Fibroblast of gingiva (primary cell): Measurements from ENCODE around the gene EXOC2.
"Not testable (repeated sequence)": the region's sequence is repeated elsewhere in the genome, so short reads cannot be mapped to it uniquely, and the experiment has no call there.

ENCODE experiments used
- DNase-seq: peaks from one replicate; pipeline ENCODE4 v3.0.0-alpha.2; 2011; ENCODE audit warnings: low read depth

The EXOC2 gene

DNA sequence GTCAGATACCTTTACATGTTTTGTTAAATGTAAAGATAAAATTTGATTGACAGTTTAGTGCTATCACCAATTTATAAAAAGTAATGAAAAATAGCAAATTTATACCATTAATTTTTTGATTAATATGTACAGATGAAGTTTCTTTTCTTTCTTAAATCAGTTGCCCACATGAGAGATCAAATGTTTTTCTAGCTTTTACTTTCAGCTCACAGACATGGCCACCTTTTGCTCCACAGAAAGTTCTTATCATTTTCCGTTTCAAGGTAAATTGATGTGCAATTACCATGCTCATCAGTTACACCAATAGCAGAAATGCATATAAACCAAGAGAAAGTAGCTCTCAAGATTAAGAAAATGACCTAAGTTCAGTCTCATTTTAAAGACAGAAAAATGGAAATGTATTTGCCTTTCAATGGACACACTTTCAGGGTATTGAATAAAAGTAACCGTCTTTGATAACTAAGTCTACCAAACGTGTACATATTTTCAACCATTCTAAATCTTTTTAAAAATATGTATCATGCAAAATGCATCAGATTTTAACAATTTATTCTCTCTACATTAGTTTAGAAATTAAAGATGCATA is 16.6 kb upstream of the EXOC2 start:
- no peak for DNase-seq

DNA sequence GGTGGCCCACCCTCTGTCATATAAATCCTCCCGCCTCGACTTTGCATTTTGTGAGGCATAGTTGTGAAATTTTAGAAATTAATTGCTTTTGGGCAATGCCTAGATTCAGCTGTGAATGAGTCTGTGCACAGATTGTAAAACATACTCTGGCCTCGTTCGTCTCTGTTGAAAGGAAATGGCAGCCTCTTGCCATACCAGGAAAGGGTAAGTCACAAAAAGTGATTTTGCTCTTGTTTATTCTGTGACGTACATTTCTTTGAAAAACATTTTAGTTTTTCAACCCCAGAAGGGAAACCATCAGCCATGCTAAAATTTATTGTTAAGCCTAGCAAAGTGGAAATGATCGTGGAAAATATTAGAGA is 15.3 kb upstream of the EXOC2 start:
- peak; percentile 52 for DNase-seq

DNA sequence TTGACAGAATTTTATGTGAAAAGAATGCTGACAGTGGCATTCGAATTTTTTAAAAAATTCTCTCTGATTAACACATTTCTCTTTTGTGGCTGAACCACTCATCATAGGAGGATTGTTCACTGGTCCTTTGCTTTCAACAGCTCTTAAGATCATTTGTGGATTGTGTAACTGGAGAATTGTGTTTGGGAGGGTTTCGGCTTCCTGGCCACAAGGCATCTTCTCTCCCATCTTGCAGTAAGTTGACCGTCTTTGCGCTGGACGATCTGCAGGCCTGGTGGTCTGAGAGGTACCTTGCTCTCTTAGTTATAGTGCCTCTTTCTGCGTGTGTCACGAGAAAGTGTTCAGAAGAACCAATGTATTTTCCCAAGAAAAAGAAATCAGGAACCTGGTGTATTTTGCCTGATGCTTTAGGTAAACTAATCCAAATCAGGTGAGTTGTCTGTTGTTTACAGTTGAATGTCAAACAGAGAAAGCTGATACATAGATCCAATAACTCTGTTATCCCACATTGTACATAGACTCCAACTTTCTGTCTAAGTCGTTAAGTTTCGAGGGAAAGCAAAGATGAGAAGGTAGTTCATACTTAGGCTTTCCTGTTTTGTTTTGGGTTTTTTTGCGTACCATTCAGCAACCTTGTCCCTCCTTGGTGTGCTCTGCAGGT is 14.8 kb upstream of the EXOC2 start:
- peak; percentile 84 for DNase-seq

DNA sequence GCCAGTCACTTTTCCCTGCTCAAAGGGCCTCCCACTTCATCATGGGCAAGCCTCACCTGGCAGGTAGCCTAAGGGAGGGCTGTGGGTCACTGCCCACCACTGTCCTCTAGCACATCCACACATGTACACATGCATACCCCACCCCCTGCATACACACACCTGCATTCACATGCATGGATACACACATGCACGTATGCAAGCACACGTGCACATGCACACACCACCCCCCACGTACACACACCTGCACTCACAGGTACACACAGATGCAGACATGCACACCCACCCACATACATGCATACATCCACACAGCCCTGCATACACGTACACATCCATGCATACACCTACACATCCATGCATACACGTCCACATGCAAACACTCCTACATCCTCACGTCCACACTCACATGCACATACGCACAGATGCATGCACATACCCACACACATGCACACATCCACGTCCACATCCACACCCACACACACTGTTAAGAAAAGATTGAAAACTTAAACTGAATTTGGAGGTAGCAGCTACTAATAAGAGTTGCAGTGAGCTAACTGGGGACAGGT is 14.0 kb upstream of the EXOC2 start:
- no peak for DNase-seq

DNA sequence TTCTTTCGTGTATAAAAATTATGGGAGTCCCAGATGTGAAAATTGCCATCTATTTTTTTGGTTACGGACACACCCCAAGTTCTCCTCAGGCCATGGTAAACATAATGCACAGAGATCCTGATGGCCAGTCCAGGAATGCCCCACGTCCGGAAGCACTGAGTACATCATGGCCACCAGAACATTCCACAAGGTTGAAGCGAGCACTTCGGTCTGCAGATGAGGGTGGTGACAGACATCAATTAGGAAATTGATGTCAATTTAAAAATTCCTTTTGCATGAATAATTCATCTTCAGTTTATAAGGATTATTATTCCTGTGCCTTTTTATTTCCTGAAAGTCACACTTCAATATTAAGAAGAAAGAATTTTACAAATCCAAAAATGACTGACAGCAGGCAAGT is 13.2 kb upstream of the EXOC2 start:
- peak; percentile 44 for DNase-seq

DNA sequence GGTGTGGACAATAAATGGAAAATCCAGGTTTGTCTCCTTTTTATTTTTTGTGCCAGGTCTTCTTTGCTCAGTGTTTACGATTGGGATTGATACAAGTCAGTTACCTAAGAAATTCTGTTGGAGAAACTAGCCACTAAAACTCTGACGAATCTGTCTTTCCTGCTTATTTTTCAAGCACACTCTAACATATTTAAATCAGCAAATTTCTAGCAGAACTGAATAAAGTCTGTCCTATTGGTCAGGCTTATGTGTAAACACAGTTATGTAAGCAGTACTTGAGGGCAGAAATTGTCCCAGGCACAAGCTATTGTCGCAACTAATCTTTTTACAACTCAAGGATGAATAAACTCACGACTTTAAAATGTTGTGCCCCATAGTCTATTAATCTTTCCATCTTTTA is 12.1 kb upstream of the EXOC2 start:
- DNase-seq = no peak

DNA sequence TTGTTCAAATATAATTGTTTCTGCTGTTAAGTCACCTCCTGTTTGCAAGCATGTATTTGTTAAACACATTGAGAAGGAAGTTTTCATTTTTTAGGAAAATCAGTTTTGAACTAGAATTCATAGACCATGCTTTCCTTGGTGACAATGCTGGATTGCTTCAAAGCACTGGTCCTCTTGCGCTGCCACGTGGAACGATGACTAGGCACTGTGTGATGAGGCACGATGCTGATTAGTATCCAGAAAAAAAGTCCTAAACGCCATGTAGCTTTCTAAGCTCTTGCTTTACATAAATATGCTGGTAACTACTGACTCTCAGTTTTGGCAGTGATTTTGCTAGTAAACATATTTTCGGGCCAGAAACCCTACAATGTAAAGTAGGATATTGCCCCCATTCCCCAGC is 11.1 kb upstream of the EXOC2 start:
- DNase-seq = peak; percentile 83

DNA sequence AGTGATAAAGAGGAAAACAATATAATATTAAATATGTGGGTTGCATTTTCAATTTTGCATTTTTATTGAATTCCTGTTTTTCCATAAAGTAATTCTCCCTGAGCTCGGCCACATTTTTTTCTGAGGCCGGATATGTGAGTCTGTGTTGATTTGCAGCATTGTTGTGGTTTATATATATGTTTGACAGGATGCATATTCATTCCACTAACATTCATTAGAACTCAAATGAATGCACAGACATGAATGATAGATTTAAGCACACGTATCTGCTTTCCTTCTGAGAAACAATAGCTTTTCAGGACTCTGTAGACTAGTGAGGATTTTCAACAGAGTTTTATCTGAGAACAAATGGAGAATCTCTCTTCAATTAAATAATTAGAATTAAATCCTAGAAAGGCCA is 10.6 kb upstream of the EXOC2 start:
- DNase-seq = no peak

DNA sequence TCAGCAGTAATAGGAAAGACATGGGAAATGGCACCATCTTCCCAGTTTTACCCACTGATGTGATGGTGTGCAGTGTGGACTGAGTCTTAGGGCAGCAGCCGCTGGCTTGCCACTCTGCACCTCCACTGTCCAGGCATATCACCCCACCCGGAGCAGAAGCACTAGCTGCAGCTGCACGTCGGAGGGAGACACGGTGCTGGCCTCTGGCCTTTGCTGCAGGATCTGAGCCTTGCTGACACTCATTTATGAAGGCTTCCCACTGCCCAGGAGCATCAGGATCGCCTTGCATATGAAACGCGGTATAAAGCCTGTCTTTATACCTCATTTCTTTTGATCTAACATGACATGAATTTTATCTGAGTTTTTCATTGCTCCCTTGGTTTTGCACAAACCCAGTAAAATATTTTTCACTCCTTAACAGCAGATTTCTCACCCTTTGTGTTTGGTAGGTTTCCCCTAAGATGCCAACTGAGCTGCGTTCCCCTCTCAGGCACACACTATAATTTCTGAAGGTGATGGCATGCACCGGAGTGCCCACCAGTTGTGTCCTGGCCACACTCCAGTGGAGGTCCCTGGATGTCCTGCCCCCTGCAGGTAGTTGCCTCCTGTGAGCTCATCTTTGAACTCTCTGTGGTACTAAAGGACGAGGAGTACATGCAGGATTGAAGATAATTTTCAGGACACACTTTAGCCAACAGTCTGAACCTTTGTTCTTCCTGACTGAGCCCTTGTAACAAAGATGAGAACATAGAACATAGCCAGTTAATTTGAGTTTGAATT is 9.0 kb upstream of the EXOC2 start:
- no peak for DNase-seq

DNA sequence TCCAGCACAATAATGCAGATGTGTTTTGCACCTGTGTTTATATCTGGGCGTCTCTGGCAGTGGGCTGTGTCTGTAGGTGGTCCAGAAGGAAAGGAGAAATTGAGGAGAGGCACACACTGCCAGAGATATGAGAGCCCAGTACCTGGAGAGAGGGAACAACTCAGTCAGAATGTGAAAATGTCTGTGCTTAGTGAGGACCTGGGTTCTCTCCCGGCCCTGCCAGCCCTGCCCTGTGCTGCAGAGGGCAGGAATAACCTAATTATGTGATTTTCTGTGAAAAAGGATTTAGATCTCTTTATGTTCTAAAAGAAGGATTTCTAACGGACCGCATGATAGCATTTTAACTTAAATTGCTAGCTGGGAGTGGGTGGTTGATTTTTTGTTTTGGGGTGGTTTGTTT is 8.3 kb upstream of the EXOC2 start:
- DNase-seq = no peak

DNA sequence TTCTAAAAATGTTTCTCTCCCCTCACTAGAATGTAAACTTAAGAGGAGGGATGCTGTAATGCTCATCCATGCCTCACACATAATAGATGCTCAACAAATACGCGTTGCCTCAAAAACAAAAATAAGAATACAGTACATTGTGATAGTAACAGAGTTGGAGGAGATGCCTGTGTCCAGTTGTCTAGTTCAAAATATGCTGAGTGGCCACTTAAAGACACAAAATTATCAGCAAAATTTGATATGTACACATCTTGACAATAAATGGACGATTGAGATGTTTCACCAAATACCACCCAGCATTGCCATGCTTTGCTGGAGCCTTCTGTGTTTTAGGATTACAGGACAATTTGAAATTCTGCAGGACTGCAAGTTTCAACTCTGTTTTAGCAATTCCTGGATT is 7.6 kb upstream of the EXOC2 start:
- DNase-seq = no peak

DNA sequence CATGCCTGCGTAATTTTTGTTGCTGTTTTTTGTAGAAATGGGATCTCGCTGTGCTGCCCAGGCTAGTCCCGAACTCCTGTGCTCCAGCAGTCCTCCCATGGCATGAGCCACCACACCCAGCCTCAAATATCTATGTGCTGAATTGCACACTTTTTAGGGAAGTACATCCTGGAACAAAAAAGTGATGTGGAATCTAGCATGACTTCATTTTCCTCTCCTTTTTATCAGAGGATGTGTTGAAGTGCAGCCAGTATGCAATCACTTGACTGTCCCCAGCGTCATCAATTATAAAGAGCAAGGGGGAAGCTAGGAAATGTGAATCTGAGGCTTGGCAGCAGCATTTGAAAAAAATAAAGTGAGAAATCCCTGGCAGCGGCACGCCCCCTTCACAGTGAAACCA is 6.4 kb upstream of the EXOC2 start:
- DNase-seq = no peak

DNA sequence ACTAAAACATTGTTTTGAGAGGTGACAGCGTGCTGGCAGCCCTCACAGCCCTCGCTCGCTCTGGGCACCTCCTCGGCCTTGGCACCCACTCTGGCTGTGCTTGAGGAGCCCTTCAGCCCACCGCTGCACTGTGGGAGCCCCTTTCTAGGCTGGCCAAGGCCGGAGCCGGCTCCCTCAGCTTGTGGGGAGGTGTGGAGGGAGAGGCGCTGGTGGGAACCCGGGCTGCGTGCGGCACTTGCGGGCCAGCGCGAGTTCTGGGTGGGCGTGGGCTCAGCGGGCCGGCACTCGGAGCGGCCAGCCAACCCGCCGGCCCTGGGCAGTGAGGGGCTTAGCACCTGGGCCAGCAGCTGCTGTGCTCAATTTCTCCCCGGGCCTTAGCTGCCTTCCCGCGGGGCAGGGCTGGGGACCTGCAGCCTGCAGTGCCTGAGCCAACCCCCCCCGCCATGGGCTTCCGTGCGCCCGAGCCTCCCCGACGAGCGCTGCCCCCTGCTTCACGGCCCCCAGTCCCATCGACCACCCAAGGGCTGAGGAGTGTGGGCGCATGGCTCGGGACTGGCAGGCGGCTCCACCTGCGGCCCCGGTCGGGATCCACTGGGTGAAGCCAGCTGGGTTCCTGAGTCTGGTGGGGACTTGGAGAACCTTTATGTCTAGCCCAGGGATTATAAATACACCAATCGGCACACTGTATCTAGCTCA is 1.6 kb upstream of the EXOC2 start:
- DNase-seq = not testable (repeated sequence)

DNA sequence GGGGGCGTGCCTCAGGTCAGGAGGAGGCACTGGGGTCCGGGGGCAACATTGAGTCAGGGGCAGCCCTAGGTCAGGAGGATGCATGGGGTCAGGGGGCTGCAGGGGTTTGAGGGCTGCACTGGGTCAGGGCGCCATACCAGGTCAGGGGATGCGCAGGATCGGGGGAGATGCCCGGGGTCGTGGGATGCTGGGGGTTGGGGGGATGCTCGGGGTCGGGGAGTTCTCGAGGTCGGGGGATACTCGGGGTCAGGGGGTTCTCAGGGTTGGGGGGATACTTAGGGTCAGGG is 727 bp upstream of the EXOC2 start:
- DNase-seq = no peak

DNA sequence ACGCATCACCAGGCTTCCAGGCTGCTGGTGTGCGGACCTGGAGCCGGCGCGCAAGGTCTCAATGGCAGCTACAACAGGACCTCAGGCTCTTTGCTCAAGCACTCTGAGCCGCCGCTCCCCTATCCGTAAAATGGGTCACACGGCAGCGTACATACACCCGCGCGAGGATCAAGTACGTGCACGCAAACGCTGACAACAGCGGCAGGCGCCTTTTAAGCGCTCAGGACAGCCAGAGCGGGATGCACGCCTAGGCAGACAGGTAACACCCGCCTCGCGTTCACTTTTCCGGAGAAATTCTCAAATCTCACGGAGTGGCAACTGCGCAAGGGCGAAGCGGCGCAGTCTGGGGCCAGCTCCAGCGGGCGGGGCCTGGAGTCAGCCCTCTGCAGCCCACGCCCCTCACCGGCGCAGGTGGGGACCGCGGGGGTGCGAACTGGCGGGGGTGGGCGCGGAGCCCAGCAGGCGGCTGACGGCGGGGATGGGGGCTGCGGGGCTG is 535 bp downstream of the EXOC2 start:
- no peak for DNase-seq

DNA sequence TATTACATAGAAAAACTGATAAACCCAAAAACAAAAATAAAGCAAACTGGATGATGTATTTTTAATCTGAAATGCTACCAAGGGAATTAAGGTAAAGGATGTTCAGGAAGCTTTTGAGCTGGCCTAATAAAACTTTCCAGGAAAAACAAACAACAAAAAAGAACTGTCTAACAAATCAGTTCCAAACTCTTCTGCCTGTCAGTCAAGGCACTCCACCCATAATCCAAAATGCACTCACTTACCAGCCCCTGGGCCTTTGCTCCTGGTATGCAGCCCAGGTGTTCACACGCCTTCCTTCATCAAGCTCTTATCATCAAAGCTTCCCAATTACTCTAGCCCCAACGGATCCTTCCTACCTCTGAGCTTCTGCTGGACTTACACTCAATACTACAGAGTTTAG is 3.7 kb downstream of the EXOC2 start:
- DNase-seq = no peak

DNA sequence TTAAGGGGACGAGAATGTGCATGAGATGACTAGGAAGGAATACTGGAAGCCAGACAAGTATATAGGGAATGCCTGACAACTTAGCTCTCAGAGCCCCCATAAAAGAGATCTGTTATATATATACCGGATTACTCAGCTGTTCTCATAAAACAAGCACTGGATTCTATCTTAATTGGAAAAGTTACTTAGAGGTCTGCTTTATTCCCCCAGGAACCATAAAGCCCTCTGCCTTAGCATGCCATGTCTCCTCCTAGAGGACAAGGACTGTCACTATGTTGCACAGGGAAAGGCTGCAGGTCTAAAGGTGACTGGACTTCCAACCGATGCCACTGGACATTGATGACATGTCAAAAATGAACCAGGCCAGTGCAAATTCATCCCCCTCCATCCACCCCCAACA is 6.4 kb downstream of the EXOC2 start:
- DNase-seq = peak; percentile 29

DNA sequence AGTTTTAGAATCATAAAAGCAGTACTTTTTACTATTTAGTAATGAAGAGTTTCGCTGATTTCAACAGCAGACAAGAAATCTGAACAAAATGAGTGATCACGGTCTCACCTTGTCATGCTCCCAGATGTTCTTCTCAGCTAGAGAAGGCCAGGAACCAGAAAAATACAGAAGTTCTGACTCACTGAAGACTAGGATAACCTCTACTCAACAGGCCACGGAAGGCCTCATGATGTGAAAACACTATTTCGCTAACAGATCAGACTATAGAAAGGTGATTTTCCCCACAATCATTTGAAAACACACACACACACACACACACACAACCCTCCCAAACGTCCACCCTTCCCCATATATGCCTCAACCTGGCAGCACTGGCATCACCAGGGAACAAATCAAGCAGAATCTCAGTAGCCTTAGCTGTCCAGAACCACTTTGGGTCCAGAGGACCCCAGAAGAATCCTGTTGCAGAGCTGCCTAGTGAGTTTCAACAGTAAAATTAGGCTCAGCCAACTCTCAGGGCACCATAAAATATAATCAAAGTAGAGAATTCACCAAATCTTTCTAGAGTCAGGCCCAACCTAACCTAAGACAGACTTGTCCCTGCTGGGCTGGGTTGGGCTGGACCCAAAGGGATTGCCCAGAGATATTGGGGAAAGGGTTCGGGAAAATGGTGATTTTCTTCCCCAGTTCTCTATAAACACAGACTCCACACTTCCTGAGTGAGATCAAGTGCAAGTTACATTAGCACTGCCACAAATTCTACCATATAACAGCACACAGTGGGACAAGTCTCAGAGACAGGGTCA is 7.9 kb downstream of the EXOC2 start:
- peak; percentile 24 for DNase-seq

DNA sequence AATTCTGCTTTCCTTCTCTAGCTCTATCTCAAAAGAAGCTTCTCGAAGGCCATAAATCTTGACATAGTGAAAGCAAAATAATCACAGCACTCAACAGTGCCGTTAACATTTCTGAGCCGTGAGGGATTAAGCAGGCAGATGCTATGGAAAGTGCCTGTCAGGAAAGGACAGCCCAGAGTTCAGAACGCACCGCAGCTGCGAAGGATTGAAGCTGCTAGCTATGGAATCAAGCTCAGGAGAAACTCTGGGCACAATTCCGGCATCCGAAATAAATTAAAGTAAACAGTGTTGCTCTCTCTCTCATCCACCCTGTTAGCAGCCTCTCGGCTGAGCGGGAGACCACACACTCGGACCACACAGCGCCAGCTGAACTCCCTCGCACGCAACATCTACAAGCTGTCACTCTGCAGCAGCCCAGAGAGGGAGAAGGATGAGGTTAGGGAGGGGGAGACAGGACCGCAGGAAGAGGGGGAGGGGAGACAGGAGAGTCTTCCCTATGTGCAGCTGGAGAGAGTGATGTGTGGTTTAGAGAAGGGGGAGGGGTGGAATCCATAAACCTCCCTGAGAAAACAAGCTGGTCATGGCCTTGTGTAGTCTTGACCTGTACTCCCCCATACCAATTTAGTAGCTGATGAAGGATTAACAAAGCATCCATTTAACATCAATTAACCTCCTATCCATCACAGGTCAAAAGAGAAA is 9.0 kb downstream of the EXOC2 start:
- peak; percentile 67 for DNase-seq

DNA sequence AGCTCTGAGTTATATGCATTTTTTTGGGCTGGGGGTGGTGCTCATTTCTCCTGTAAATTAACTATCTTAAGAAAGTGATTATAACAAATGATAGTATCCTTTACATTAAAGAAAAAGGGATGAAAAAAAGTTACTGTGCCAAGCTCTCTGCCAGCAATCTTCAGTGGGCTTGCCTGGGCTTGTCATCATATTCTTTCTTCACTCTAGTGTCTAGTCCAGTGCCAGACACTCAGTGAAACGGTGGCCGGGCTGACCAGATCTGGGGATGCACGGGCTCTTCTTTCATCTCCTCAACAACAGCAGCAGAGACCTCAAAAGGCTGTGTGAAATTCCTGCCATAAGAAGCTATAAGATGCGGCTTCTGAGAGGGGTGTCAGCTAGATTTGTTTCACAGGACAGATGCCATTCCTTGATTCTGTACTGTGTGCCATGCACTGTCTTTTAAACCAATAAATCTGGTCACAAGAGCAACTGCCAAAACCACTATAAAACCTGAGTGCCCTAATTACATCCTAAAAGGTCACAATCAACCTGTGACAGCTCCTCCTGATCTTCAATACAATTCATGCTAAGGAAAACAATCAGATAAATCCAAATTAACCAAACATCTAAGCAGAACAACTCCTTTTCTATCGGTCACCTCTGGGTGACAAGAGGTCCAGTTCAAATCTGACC is 12.1 kb downstream of the EXOC2 start:
- no peak for DNase-seq

DNA sequence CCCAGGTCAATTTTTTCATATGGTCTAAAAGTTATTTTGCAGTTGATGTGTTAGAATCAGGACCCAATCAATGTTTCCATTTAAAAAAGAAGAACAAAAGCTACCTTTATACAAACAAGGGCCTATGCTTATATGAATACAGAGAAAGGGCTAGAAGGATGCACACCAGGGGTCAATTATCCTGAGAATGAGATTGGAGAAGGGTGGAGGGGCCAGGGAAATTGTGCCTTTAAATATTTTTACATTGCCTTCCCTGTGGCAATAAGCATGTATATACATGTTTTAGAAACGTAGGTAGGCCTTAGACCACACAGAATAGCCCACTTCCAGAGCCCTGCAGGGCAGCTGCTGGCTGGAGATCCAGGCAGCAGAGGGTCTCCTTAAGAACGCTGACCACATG is 12.7 kb downstream of the EXOC2 start:
- DNase-seq = no peak
